Neural progenitor cell (in vitro differentiated cells): Measurements from ENCODE around the gene TAF8. TPM values are rescaled to one million over a fixed set of nuclear protein-coding genes. Genes with fewer than 3 reads are reported as not detected.

Experiments
- DNase-seq: peaks from one replicate; pipeline ENCODE4 v3.0.0-alpha.2; 2016; ENCODE audit warnings: low spot score
- H2AFZ ChIP-seq: fragments of 200-600 bp; sonication (generic); replicated peaks from 2 replicates; pipeline ENCODE4 v1.6.1; 2016; ENCODE audit warnings: antibody characterized with exemption
- H3F3A ChIP-seq: fragments of 200-600 bp; sonication (generic); 2 replicates; pipeline ENCODE4 v1.6.1; 2016; ENCODE audit warnings: antibody characterized with exemption, low read depth
- H3K27ac ChIP-seq: fragments of 200-600 bp; sonication (generic); 2 replicates; pipeline ENCODE4 v1.5.1; 2016; ENCODE audit warnings: mild to moderate bottlenecking
- H3K27me3 ChIP-seq: fragments of 200-600 bp; sonication (generic); 2 replicates; pipeline ENCODE4 v1.6.1; 2016; ENCODE audit warnings: mild to moderate bottlenecking, moderate library complexity
- H3K36me3 ChIP-seq: fragments of 200-600 bp; sonication (generic); 2 replicates; pipeline ENCODE4 v1.5.1; 2016
- H3K4me1 ChIP-seq: fragments of 200-600 bp; sonication (generic); 2 replicates; pipeline ENCODE4 v1.6.1; 2016; ENCODE audit warnings: mixed run types
- H3K4me2 ChIP-seq: fragments of 200-600 bp; sonication (generic); 2 replicates; pipeline ENCODE4 v1.6.1; 2016
- H3K4me3 ChIP-seq: fragments of 200-600 bp; sonication (generic); 2 replicates; pipeline ENCODE4 v1.5.1; 2016
- H3K79me2 ChIP-seq: fragments of 200-600 bp; sonication (generic); 2 replicates; pipeline ENCODE4 v1.6.1; 2016; ENCODE audit warnings: low read depth
- H3K9ac ChIP-seq: fragments of 200-600 bp; sonication (generic); 2 replicates; pipeline ENCODE4 v1.6.1; 2016
- H3K9me3 ChIP-seq: fragments of 200-600 bp; sonication (generic); 2 replicates; pipeline ENCODE4 v1.5.1; 2016; ENCODE audit warnings: low read depth
- H4K20me1 ChIP-seq: fragments of 200-600 bp; sonication (generic); 2 replicates; pipeline ENCODE4 v1.6.1; 2016; ENCODE audit warnings: low read depth
- H3K27ac Mint-ChIP-seq: 3 replicates; pipeline ENCODE4 v1.8.0; 2021; ENCODE audit warnings: mixed read lengths
- H3K27me3 Mint-ChIP-seq: 2 replicates; pipeline ENCODE4 v1.8.0; 2022; ENCODE audit warnings: low read depth, mild to moderate bottlenecking, inconsistent platforms, moderate library complexity, mixed read lengths; ENCODE audit not compliant: insufficient read depth
- H3K36me3 Mint-ChIP-seq: 3 replicates; pipeline ENCODE4 v1.8.0; 2021; ENCODE audit warnings: mixed read lengths
- H3K4me1 Mint-ChIP-seq: 3 replicates; pipeline ENCODE4 v1.8.0; 2021; ENCODE audit warnings: mixed read lengths
- H3K4me3 Mint-ChIP-seq: 3 replicates; pipeline ENCODE4 v1.8.0; 2021; ENCODE audit warnings: mild to moderate bottlenecking, moderate library complexity, mixed read lengths
- H3K9me3 Mint-ChIP-seq: 3 replicates; pipeline ENCODE4 v1.8.0; 2020; ENCODE audit warnings: mixed read lengths
- CTCF ChIP-seq: fragments of 200-600 bp; sonication (generic); IDR thresholded peaks from 2 replicates; pipeline ENCODE4 v1.5.1; 2017; ENCODE audit warnings: antibody characterized with exemption, mild to moderate bottlenecking
- EZH2 ChIP-seq: fragments of 200-600 bp; sonication (generic); IDR thresholded peaks from 2 replicates; pipeline ENCODE4 v1.6.1; 2017; ENCODE audit warnings: antibody characterized with exemption, mild to moderate bottlenecking, moderate library complexity
- EZH2phosphoT487 ChIP-seq: fragments of 200-600 bp; sonication (generic); IDR thresholded peaks from 2 replicates; pipeline ENCODE4 v1.6.1; 2017; ENCODE audit warnings: antibody characterized with exemption
- total RNA-seq: library from RNA; depleted of rRNA; stranded (reverse); fragments of >200 nt; gene quantifications from 2 replicates; pipeline ENCODE4 v1.2.3, GENCODE V29; 2015; ENCODE audit warnings: low replicate concordance

TAF8 gene
- total RNA-seq, 1 donor from 2014 or later, result 38.0 TPM

GRCh38 chr6:42129360-42129676 is 79.0 kb downstream of the TAF8 start:
- no peak for TF ChIP-seq EZH2phosphoT487
- TF ChIP-seq CTCF, result no peak
- no peak for TF ChIP-seq EZH2
- Mint-ChIP-seq H3K9me3 (peaks cover 3% of the 10 kb centered on the region), H3K27ac (no peak overlapping the region), H3K4me1 (peaks cover 12% of the 10 kb centered on the region), H3K36me3 (no peaks in the 10 kb centered on the region), H3K27me3 (peaks cover 6% of the 10 kb centered on the region), H3K4me3 (no peak overlapping the region)
- H2AFZ ChIP-seq, result no peak overlapping the region
- H3K4me1 ChIP-seq, result no peaks in the 10 kb centered on the region
- H3K4me2 ChIP-seq, result no peak overlapping the region
- no peaks in the 10 kb centered on the region for H3K36me3 ChIP-seq
- H3K9me3 ChIP-seq, result no peaks in the 10 kb centered on the region
- no peak for DNase-seq
- no peak overlapping the region for H3K27ac ChIP-seq
- H3F3A ChIP-seq, result peaks cover 3% of the 10 kb centered on the region
- H4K20me1 ChIP-seq, result peaks cover 7% of the 10 kb centered on the region
- no peak overlapping the region for H3K9ac ChIP-seq
- no peaks in the 10 kb centered on the region for H3K27me3 ChIP-seq
- no peaks in the 10 kb centered on the region for H3K79me2 ChIP-seq
- H3K4me3 ChIP-seq, result no peak overlapping the region

GRCh38 chr6:42131531-42131930 is 81.2 kb downstream of the TAF8 start:
- TF ChIP-seq EZH2, result no peak
- TF ChIP-seq CTCF, result no peak
- TF ChIP-seq EZH2phosphoT487, result no peak
- H3K9ac ChIP-seq, result no peak overlapping the region
- no peaks in the 10 kb centered on the region for H3K79me2 ChIP-seq
- no peaks in the 10 kb centered on the region for H3K36me3 ChIP-seq
- H4K20me1 ChIP-seq, result peaks cover 17% of the 10 kb centered on the region
- no peak overlapping the region for H3K4me3 ChIP-seq
- peaks cover 11% of the 10 kb centered on the region for H3K27me3 ChIP-seq
- DNase-seq, result no peak
- Mint-ChIP-seq H3K4me1 (peaks cover 18% of the 10 kb centered on the region), H3K27ac (no peak overlapping the region), H3K9me3 (peaks cover 2% of the 10 kb centered on the region), H3K27me3 (peaks cover 6% of the 10 kb centered on the region), H3K36me3 (no peaks in the 10 kb centered on the region), H3K4me3 (no peak overlapping the region)
- H3K4me1 ChIP-seq, result peaks cover 10% of the 10 kb centered on the region
- H3K4me2 ChIP-seq, result no peak overlapping the region
- H3K9me3 ChIP-seq, result no peaks in the 10 kb centered on the region
- H3F3A ChIP-seq, result peaks cover 19% of the 10 kb centered on the region
- H2AFZ ChIP-seq, result no peak overlapping the region
- H3K27ac ChIP-seq, result no peak overlapping the region

GRCh38 chr6:42133926-42134325 is 83.6 kb downstream of the TAF8 start:
- Histone ChIP-seq H3K9me3 (no peaks in the 10 kb centered on the region), H4K20me1 (peaks cover 17% of the 10 kb centered on the region), H3K4me1 (peaks cover 33% of the 10 kb centered on the region), H3F3A (peaks cover 43% of the 10 kb centered on the region), H2AFZ (no peak overlapping the region), H3K9ac (no peak overlapping the region), H3K27me3 (peaks cover 18% of the 10 kb centered on the region), H3K4me3 (no peak overlapping the region), H3K79me2 (no peaks in the 10 kb centered on the region), H3K27ac (no peak overlapping the region), H3K4me2 (no peak overlapping the region), H3K36me3 (no peaks in the 10 kb centered on the region)
- Mint-ChIP-seq H3K4me1 (peaks cover 35% of the 10 kb centered on the region), H3K27ac (no peak overlapping the region), H3K36me3 (no peaks in the 10 kb centered on the region), H3K4me3 (no peak overlapping the region), H3K9me3 (peaks cover 2% of the 10 kb centered on the region), H3K27me3 (peaks cover 3% of the 10 kb centered on the region)
- no peak for TF ChIP-seq EZH2phosphoT487
- no peak for TF ChIP-seq EZH2
- TF ChIP-seq CTCF, result no peak
- no peak for DNase-seq
